ENCODE data around the gene MYO7B.

The MYO7B gene

DNA sequence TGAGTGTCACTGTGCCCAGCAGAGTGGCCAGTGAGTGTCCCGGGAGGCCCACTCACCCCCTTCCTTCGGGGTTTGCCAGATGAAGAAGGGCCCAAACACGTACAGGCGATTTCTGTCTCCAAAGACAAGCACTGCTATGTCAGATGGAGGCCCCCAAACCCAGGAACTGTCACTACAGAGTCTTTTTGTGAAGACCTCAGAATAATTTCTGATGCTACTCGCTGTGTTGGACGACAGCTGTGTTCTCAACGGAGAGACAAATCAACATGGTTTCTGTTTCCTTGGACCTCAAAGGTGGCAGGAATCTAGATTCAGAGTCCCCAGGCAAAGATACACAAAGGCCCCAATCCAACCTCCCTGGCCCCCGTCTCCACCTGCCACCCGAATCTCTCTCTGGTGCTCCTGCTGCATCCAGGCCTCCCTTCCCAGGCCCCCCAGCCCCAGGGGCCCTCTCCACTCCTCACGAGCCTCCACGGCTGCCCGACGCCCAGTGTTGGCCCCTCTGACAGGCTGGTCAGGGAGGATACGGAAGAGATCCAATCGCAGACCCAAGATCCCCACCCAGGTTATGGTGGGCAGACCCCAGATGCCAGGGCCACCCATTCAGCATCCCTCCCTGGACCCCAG is 108.1 kb downstream of the MYO7B start:
- Histone ChIP-seq H3K27ac (ENCODE audit: insufficient read depth in 1 of 2, low read depth in 1 of 2, low read length in 2 of 2, poor library complexity in 1 of 2, severe bottlenecking in 2 of 2) (no peak overlapping the region), H3K4me1 (ENCODE audit: control extremely low read depth in 1 of 4, control insufficient read depth in 4 of 4, insufficient read depth in 4 of 4, low read length in 3 of 4) (peaks cover 0 to 43% (median 36%) of the 10 kb centered on the region in 4 experiments), H3K4me3 (ENCODE audit: control insufficient read depth in 1 of 7, extremely low read depth in 1 of 7, insufficient read depth in 4 of 7, low read depth in 2 of 7, low read length in 6 of 7) (no peak overlapping the region), H3K9me3 (ENCODE audit: control extremely low read depth in 1 of 5, control insufficient read depth in 4 of 5, insufficient read depth in 2 of 5, low read depth in 1 of 5, low read length in 4 of 5) (no peaks in the 10 kb centered on the region), H3K27me3 (replicated peaks in 2 of 5; ENCODE audit: control insufficient read depth in 4 of 5, insufficient read depth in 5 of 5, low read length in 4 of 5) (no peaks in the 10 kb centered on the region), H3K36me3 (ENCODE audit: control insufficient read depth in 4 of 4, insufficient read depth in 4 of 4, low read length in 3 of 4) (no peaks in the 10 kb centered on the region)
- ChIA-PET CTCF (interaction anchor here (0.6 to 1.6 kb wide), 3 partner anchors 9 to 51 kb away, joined by 3 read pairs; no protein-coding TSS in a partner anchor), POLR2A (no interaction called here)
- 92% methylated on average over 12 of the region's 15 CpGs for WGBS (ENCODE audit: insufficient coverage)
- no peak for DNase-seq

GRCh38 chr2:127644066-127645025 is 108.9 kb downstream of the MYO7B start:
- no peaks in the 10 kb centered on the region for H3K9me3 ChIP-seq (ENCODE audit: control extremely low read depth in 1 of 5, control insufficient read depth in 4 of 5, insufficient read depth in 2 of 5, low read depth in 1 of 5, low read length in 4 of 5)
- H3K4me3 ChIP-seq (ENCODE audit: control insufficient read depth in 1 of 7, extremely low read depth in 1 of 7, insufficient read depth in 4 of 7, low read depth in 2 of 7, low read length in 6 of 7), result no peak overlapping the region
- CTCF ChIA-PET, result interaction anchor here (0.5 to 1.6 kb wide), 7 partner anchors 8 to 53 kb away, joined by 3 to 4 read pairs (median 3); no protein-coding TSS in a partner anchor
- 89% methylated on average over 15 of the region's 19 CpGs for WGBS (ENCODE audit: insufficient coverage)
- DNase-seq, result no peak
- H3K27ac ChIP-seq (ENCODE audit: insufficient read depth in 1 of 2, low read depth in 1 of 2, low read length in 2 of 2, poor library complexity in 1 of 2, severe bottlenecking in 2 of 2), result no peak overlapping the region
- H3K36me3 ChIP-seq (ENCODE audit: control insufficient read depth in 4 of 4, insufficient read depth in 4 of 4, low read length in 3 of 4), result no peaks in the 10 kb centered on the region
- H3K27me3 ChIP-seq (replicated peaks in 2 of 5; ENCODE audit: control insufficient read depth in 4 of 5, insufficient read depth in 5 of 5, low read length in 4 of 5), result no peaks in the 10 kb centered on the region
- POLR2A ChIA-PET, result no interaction called here
- peaks cover 0 to 46% (median 36%) of the 10 kb centered on the region in 4 experiments for H3K4me1 ChIP-seq (ENCODE audit: control extremely low read depth in 1 of 4, control insufficient read depth in 4 of 4, insufficient read depth in 4 of 4, low read length in 3 of 4)

DNA sequence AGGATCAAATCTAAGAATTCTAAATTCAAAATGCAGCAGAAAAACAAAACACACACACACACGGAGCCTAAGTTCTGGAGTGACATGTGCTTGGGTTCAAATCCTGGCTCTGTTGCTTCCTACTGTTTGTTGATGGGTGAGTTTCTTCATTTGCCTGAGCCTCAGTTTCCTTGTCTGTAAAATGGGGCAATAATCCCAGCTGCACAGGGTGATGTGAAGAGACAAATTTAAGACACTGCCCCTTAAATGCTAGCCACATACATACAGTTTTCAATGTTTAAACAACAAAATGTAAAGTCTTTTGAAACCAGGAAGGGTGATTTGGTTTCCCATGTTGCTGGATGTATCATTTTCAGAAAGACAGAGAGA is 109.5 kb downstream of the MYO7B start:
- no peak for DNase-seq
- ChIA-PET POLR2A (no interaction called here), CTCF (interaction anchor here (0.5 to 1.2 kb wide), 4 partner anchors 9 to 54 kb away, joined by 3 to 4 read pairs (median 3); no protein-coding TSS in a partner anchor)
- no CpG with 5 or more reads among the region's 1 CpG for WGBS (ENCODE audit: insufficient coverage)
- Histone ChIP-seq H3K27ac (ENCODE audit: insufficient read depth in 1 of 2, low read depth in 1 of 2, low read length in 2 of 2, poor library complexity in 1 of 2, severe bottlenecking in 2 of 2) (no peak overlapping the region), H3K9me3 (ENCODE audit: control extremely low read depth in 1 of 5, control insufficient read depth in 4 of 5, insufficient read depth in 2 of 5, low read depth in 1 of 5, low read length in 4 of 5) (no peaks in the 10 kb centered on the region), H3K4me3 (ENCODE audit: control insufficient read depth in 1 of 7, extremely low read depth in 1 of 7, insufficient read depth in 4 of 7, low read depth in 2 of 7, low read length in 6 of 7) (no peak overlapping the region), H3K27me3 (replicated peaks in 2 of 5; ENCODE audit: control insufficient read depth in 4 of 5, insufficient read depth in 5 of 5, low read length in 4 of 5) (no peaks in the 10 kb centered on the region), H3K36me3 (ENCODE audit: control insufficient read depth in 4 of 4, insufficient read depth in 4 of 4, low read length in 3 of 4) (no peaks in the 10 kb centered on the region), H3K4me1 (ENCODE audit: control extremely low read depth in 1 of 4, control insufficient read depth in 4 of 4, insufficient read depth in 4 of 4, low read length in 3 of 4) (peaks cover 0 to 43% (median 39%) of the 10 kb centered on the region in 4 experiments)

DNA sequence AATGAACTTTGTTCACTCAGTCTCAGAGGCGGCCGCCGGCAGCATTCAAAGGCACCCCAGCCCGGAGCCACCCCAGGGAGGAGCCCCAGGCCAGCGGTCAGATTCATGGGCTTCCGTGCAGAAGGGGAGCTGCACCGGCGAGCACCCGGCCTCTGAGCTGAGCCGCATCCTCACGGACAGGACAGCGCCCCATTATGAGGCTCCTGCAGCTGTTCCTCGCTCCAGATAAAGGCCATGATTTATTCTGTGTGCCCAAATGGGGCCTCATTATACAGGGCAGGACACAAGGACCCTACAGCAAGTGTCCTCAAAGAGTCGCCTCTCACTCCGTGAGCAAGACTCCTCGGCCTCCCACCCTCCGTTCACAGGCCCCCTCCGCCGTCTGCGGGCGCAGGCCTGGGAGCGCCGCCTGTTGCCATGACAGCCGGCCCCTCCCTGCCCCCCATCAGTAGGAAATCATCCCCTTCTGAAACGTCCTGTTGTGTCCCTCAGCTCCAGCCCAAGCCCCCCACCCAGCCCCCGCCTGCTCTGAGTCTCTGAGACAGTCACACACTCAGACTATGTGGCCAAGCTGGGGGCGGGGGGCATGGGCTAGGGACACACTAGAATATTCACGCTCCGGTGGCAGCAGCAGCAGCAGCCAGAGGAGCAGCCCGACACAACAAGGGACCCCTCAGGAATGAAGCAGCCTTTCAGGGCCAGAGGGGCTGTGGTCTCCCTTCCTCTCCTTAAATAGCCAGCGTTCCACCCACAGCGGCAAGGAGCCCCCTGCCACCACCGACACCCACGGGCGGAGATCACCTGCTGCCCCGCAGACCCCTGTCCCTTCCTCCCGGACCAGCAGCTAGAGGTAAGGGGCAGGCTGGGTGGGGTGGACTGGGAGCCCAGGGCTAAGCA is 110.2 kb downstream of the MYO7B start, which contains the start of gene GPR17:
GPR17 (plus strand) TSS at position 759 of the 897 bp plus-strand sequence. CDS start 4,583 bp downstream, outside the sequence.
- ChIA-PET CTCF (interaction anchor here (1.0 to 1.2 kb wide), 3 partner anchors 14 to 55 kb away, joined by 3 to 4 read pairs (median 3); no protein-coding TSS in a partner anchor), POLR2A (no interaction called here)
- H3K4me1 ChIP-seq (ENCODE audit: control extremely low read depth in 1 of 4, control insufficient read depth in 4 of 4, insufficient read depth in 4 of 4, low read length in 3 of 4), result peaks cover 0 to 42% (median 34%) of the 10 kb centered on the region in 4 experiments
- H3K36me3 ChIP-seq (ENCODE audit: control insufficient read depth in 4 of 4, insufficient read depth in 4 of 4, low read length in 3 of 4), result no peaks in the 10 kb centered on the region
- H3K27ac ChIP-seq (ENCODE audit: insufficient read depth in 1 of 2, low read depth in 1 of 2, low read length in 2 of 2, poor library complexity in 1 of 2, severe bottlenecking in 2 of 2), result no peak within 1 kb of the TSS
- H3K9me3 ChIP-seq (ENCODE audit: control extremely low read depth in 1 of 5, control insufficient read depth in 4 of 5, insufficient read depth in 2 of 5, low read depth in 1 of 5, low read length in 4 of 5), result no peaks in the 10 kb centered on the region
- DNase-seq, result no peak
- 97% methylated on average over 30 of the region's 37 CpGs for WGBS (ENCODE audit: insufficient coverage)
- H3K4me3 ChIP-seq (ENCODE audit: control insufficient read depth in 1 of 7, extremely low read depth in 1 of 7, insufficient read depth in 4 of 7, low read depth in 2 of 7, low read length in 6 of 7), result no peak within 1 kb of the TSS
- no peaks in the 10 kb centered on the region for H3K27me3 ChIP-seq (replicated peaks in 2 of 5; ENCODE audit: control insufficient read depth in 4 of 5, insufficient read depth in 5 of 5, low read length in 4 of 5)

DNA sequence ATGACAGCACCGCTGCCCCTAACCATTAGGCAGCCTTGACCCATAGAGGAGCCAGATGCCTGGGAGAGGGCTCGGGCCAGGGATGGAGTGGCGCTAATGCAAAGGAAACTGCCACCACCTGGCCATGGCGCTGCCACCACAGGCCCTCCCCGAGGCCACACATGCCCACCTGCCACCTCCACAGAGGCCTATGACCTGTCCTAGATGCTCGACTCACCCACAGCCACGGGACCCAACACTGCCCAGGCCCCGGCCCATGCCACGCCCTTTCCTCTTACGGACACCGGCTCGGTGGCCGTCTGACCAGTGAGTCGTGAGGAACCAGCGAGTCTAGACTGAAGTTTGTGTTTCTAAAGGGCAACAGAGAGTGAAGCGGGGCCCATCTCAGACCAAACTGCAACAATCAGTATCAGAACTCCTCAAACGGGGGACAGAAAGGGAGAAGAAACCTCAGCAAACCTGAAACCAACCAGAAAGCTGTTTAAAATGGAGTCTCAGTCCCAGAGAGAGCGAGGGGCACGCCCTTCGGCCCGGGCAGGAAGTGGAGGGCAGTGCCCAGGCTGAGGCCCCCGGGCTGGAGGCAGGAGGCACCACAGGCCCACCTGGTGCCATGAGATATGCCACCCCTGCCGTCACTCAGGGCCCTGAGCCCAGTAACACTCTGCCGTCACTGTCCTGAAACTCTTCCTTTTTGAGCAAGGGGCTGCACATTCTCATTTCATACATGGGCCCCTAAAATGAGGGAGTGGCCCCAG is 111.2 kb downstream of the MYO7B start:
- DNase-seq, result peak; percentile 14 to 67 (median 44)
- CTCF ChIA-PET, result interaction anchor here (9.0 kb wide), 1 partner anchor 56 kb away, joined by 89 read pairs; no protein-coding TSS in a partner anchor
- POLR2A ChIA-PET, result no interaction called here
- Histone ChIP-seq H3K36me3 (ENCODE audit: control insufficient read depth in 4 of 4, insufficient read depth in 4 of 4, low read length in 3 of 4) (no peaks in the 10 kb centered on the region), H3K4me3 (ENCODE audit: control insufficient read depth in 1 of 7, extremely low read depth in 1 of 7, insufficient read depth in 4 of 7, low read depth in 2 of 7, low read length in 6 of 7) (no peak overlapping the region), H3K9me3 (ENCODE audit: control extremely low read depth in 1 of 5, control insufficient read depth in 4 of 5, insufficient read depth in 2 of 5, low read depth in 1 of 5, low read length in 4 of 5) (no peaks in the 10 kb centered on the region), H3K27ac (ENCODE audit: insufficient read depth in 1 of 2, low read depth in 1 of 2, low read length in 2 of 2, poor library complexity in 1 of 2, severe bottlenecking in 2 of 2) (no peak overlapping the region), H3K4me1 (ENCODE audit: control extremely low read depth in 1 of 4, control insufficient read depth in 4 of 4, insufficient read depth in 4 of 4, low read length in 3 of 4) (peaks cover 0 to 36% (median 25%) of the 10 kb centered on the region in 4 experiments), H3K27me3 (replicated peaks in 2 of 5; ENCODE audit: control insufficient read depth in 4 of 5, insufficient read depth in 5 of 5, low read length in 4 of 5) (no peaks in the 10 kb centered on the region)
- 82% methylated on average over 23 of the region's 24 CpGs for WGBS (ENCODE audit: insufficient coverage)

Measured in common myeloid progenitor, CD34-positive (primary cell).